ENCODE measurements around the gene ENPP3.
A peak's percentile ranks its signal among the peaks of the same experiment; 100 is the strongest.

The ENPP3 gene

DNA sequence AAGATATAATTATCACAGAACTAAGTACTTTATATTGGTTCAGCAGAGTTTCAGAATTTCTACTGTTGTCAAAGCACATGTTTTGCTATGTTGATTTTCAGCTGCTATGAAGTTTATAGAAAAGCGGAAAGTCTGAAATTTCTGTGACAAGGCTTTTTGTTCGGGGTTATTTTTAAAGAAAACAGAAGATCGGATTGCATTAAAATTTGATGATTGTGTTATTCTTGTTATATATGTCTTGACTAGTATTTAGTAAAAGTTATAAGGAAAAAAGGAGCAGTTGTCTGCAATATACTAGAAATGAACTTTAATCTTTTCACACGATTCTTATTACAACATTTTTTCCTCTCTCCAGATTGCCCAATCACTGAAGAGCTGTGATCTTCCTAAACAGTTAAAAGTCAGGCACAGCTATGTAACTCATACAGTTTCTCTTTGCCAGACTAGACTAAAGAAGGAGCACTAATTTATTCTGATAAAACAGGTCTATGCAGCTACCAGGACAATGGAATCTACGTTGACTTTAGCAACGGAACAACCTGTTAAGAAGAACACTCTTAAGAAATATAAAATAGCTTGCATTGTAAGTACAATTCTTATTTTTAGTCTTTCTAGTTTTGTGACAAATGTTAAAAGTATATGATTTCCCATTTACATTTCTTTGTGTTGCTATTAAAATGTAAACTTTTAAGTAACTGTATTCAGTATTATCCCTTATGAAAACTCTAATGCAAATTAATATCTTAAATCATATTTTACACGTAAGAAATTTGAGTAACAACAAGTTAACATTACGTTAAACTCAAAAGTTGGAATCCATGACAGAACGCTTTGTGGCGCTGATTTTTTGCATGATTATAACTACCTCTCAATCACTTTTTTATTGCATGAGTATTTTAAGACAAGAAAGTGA is at the start of gene ENPP3:
Gene ENPP3 (plus strand): TSS at position 423 of the 913 bp plus-strand sequence. CDS start 83 bp downstream, at position 506.
- Mint-ChIP-seq H3K27ac (peak within 1 kb of the TSS; percentile 54), H3K36me3 (ENCODE audit: low read depth) (peaks cover 18% of the 10 kb centered on the region), H3K9me3 (peaks cover 3% of the 10 kb centered on the region), H3K27me3 (ENCODE audit: low read depth) (no peaks in the 10 kb centered on the region), H3K4me1 (ENCODE audit: low read depth) (peaks cover 9% of the 10 kb centered on the region), H3K4me3 (peak within 1 kb of the TSS; percentile 66)
- no peak for DNase-seq (ENCODE audit: low spot score)

DNA sequence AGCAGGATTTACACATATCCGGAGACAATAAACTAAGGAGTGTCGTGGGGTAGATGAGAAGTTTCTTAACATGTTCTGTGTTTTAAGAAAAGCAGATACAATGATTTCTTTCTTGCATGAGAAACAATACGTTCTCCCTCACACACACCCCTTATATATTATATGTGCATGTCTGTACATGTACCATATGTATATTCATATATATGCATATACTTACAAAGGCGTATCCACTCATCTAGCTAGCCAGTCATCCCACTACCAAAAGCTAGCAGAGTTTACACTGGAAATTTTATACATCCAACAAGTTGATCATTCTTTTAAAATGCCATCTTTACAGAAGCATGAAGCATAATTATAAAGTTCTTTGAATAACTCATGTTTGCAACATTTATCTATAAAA is 49.2 kb upstream of the ENPP3 start:
- no peaks in the 10 kb centered on the region for H3K27me3 Mint-ChIP-seq (ENCODE audit: low read depth)
- no peak for DNase-seq (ENCODE audit: low spot score)
- H3K4me3 Mint-ChIP-seq, result no peak overlapping the region
- peaks cover 47% of the 10 kb centered on the region for H3K36me3 Mint-ChIP-seq (ENCODE audit: low read depth)
- no peaks in the 10 kb centered on the region for H3K9me3 Mint-ChIP-seq
- H3K4me1 Mint-ChIP-seq (ENCODE audit: low read depth), result no peaks in the 10 kb centered on the region
- no peak overlapping the region for H3K27ac Mint-ChIP-seq

DNA sequence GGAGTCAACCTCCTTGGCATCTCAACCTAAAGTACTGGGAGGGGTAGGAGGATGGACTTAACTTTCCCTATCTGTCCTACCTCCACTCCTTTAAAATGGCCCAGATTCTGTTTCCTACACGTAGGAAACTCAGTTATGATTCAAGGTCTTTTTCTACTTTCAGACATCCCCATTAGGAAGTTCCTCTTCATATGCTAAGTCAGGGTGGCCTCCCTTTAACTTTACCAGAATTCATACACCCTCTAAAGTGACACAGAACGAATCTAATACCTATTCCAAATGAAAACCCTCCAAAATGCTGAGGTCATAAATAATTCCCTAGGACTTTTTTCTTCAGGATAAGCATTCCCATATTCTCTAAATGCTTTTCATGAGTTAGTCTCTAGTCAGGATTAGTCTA is 48.5 kb upstream of the ENPP3 start:
- peaks cover 50% of the 10 kb centered on the region for H3K36me3 Mint-ChIP-seq (ENCODE audit: low read depth)
- no peaks in the 10 kb centered on the region for H3K9me3 Mint-ChIP-seq
- no peak overlapping the region for H3K27ac Mint-ChIP-seq
- no peaks in the 10 kb centered on the region for H3K27me3 Mint-ChIP-seq (ENCODE audit: low read depth)
- H3K4me1 Mint-ChIP-seq (ENCODE audit: low read depth), result no peaks in the 10 kb centered on the region
- DNase-seq (ENCODE audit: low spot score), result no peak
- no peak overlapping the region for H3K4me3 Mint-ChIP-seq

DNA sequence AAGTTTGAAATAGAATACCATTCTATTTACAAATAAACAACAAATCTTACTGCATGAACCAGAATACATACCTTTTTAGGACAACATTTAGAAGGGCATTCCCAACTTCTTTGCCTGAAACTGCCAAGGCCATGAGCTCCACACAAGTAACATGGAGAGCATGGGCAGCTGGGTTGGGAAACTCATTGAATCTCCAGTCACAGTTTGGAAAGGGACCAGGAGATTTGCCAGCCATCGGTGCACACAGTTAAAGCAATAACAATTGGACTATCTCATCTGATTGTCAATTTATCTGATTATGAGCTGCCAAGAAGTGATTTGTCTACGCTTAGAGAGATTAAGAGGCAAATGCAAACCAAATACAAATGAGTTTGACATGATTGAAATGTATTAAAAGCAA is 44.2 kb upstream of the ENPP3 start:
- H3K36me3 Mint-ChIP-seq (ENCODE audit: low read depth), result peaks cover 62% of the 10 kb centered on the region
- DNase-seq (ENCODE audit: low spot score), result no peak
- no peaks in the 10 kb centered on the region for H3K27me3 Mint-ChIP-seq (ENCODE audit: low read depth)
- no peak overlapping the region for H3K4me3 Mint-ChIP-seq
- no peaks in the 10 kb centered on the region for H3K4me1 Mint-ChIP-seq (ENCODE audit: low read depth)
- H3K9me3 Mint-ChIP-seq, result no peaks in the 10 kb centered on the region
- H3K27ac Mint-ChIP-seq, result no peak overlapping the region

DNA sequence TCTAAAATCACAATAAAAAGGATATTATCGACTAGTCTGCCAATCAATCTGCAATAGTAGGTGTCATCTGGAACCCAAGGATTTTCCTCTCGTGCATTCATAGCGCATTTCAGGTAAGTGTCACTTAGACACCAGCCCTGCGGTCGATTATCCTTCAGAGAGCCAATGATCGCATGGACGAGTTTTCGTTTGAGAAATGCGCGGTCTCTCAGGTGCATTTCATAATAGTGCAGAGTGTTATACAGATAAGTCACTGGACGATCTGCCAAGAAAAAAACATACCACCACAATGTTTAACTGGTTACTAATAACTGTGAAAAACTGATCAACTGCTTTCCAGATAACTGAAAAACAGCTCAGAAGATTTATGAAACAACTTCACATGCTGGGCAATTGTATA is 43.0 kb upstream of the ENPP3 start:
- Mint-ChIP-seq H3K4me3 (no peak overlapping the region), H3K4me1 (ENCODE audit: low read depth) (no peaks in the 10 kb centered on the region), H3K27me3 (ENCODE audit: low read depth) (no peaks in the 10 kb centered on the region), H3K27ac (no peak overlapping the region), H3K9me3 (no peaks in the 10 kb centered on the region), H3K36me3 (ENCODE audit: low read depth) (peaks cover 59% of the 10 kb centered on the region)
- DNase-seq (ENCODE audit: low spot score), result no peak

DNA sequence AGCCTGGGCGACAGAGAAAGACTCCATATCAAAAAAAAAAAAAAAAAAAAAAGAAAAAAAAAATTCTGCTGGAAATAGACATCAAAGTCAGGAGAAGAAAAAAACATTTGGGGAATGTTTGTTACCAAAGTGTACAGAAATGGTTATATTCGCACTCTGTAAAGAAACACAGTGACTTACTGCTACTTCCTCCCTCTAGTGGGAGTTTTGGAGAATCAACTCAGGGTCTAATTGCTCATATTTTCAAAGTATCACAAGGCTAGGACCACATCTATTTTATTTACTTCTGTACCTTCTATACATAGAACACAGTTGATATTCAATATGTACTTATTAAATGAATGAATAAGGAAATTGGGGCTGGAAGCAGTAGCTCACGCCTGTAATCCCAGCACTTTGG is 39.7 kb upstream of the ENPP3 start:
- no peak for DNase-seq (ENCODE audit: low spot score)
- H3K9me3 Mint-ChIP-seq, result no peaks in the 10 kb centered on the region
- no peaks in the 10 kb centered on the region for H3K4me1 Mint-ChIP-seq (ENCODE audit: low read depth)
- H3K36me3 Mint-ChIP-seq (ENCODE audit: low read depth), result peaks cover 56% of the 10 kb centered on the region
- no peaks in the 10 kb centered on the region for H3K27me3 Mint-ChIP-seq (ENCODE audit: low read depth)
- no peak overlapping the region for H3K27ac Mint-ChIP-seq
- no peak overlapping the region for H3K4me3 Mint-ChIP-seq

DNA sequence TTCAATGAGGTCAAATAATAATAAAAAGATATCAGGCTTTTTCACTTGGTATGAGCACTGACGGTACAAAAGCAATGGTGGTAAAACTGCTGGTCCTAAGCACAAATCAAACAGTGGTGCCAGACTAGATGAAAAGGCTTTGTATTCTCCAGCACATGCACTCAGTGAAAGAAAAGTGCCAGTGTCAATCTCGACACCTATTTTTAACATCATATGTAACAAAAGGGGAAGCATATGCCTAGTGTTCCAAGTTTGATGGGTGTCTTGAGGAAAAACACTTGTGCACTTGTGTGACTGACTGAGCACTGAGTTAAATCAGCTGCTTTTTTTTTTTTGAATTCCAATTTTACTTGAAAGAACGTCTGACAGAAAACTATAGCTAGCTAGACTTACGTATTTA is 36.4 kb upstream of the ENPP3 start:
- no peak overlapping the region for H3K27ac Mint-ChIP-seq
- DNase-seq (ENCODE audit: low spot score), result no peak
- H3K9me3 Mint-ChIP-seq, result no peaks in the 10 kb centered on the region
- no peaks in the 10 kb centered on the region for H3K27me3 Mint-ChIP-seq (ENCODE audit: low read depth)
- H3K36me3 Mint-ChIP-seq (ENCODE audit: low read depth), result peaks cover 48% of the 10 kb centered on the region
- no peak overlapping the region for H3K4me3 Mint-ChIP-seq
- H3K4me1 Mint-ChIP-seq (ENCODE audit: low read depth), result no peaks in the 10 kb centered on the region

DNA sequence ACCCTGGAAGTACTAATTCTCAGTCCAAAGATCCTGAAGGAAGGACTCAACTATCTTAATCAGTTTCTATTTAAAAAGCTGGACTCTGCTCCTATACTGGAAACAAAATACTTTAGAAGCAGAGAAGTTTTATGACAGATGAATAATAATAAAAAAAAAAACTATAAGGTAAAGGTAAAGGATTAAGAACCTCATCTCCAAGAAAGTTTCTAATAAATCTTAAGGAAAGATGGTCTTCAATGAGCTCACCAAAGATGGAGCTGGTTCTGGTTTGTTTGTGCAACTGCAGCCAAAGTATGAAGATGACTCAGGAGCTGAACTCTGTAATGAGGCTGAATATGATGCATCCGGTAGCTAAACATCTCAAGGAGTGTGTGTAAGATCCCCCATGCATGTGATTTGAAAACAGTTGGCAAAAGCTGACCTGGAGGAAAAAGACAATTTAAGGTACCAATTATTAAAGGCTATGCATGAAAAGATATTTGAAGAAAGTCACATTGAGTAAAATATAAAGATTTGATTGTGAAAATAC is 34.3 kb upstream of the ENPP3 start:
- H3K27ac Mint-ChIP-seq, result no peak overlapping the region
- no peak for DNase-seq (ENCODE audit: low spot score)
- H3K4me1 Mint-ChIP-seq (ENCODE audit: low read depth), result peaks cover 1% of the 10 kb centered on the region
- no peaks in the 10 kb centered on the region for H3K27me3 Mint-ChIP-seq (ENCODE audit: low read depth)
- H3K4me3 Mint-ChIP-seq, result no peak overlapping the region
- H3K9me3 Mint-ChIP-seq, result no peaks in the 10 kb centered on the region
- H3K36me3 Mint-ChIP-seq (ENCODE audit: low read depth), result peaks cover 44% of the 10 kb centered on the region

DNA sequence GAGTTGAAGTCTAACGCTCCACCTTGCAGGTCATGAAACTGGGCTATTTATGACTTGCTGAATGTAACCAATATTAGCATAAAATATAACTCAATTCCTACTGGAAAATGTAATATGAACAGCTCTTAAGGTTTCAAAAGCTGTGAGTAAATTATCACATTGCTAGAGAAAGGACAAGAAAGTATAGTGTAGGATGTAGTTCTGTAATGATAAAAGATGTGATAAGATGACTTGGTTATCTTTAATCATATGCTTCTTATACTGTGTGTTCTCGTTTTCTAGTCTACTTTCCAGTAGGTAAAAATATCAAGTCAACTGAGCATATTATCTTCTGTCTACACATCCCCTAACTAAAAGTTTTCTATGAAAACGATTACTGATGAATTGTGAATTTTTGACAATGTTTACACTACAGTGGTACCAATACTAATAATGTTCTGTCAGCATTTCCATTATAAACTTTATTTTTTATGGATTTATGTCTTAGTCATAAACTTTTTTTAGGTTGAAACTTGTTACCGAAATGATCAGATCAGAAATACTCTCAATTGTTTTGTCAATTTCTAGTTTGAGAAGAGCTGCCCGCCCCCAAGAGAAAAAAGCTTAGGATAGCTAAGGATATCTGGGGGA is 23.7 kb upstream of the ENPP3 start:
- H3K36me3 Mint-ChIP-seq (ENCODE audit: low read depth), result peaks cover 50% of the 10 kb centered on the region
- no peaks in the 10 kb centered on the region for H3K9me3 Mint-ChIP-seq
- H3K27ac Mint-ChIP-seq, result no peak overlapping the region
- no peaks in the 10 kb centered on the region for H3K27me3 Mint-ChIP-seq (ENCODE audit: low read depth)
- no peak overlapping the region for H3K4me3 Mint-ChIP-seq
- no peak for DNase-seq (ENCODE audit: low spot score)
- peaks cover 7% of the 10 kb centered on the region for H3K4me1 Mint-ChIP-seq (ENCODE audit: low read depth)

DNA sequence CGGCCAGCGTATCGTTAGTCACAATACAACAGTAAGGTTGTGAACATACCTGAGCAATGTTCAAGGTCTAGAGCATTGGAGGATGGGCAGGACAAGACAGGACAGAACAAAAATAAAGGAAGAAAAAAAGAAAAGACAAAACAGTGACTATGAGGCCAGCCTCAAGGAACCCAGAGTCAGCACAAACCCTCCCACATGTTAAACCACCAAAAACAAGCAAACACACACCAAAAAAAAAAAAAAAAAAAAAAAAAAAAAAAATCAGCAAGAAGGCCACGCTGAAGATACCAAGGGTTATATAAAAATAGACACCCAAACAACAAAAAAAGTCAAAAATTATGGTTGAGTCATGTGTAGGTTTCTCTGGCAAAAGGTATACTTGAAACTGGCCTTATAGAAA is 21.8 kb upstream of the ENPP3 start:
- peak overlapping the region; percentile 16 for H3K27ac Mint-ChIP-seq
- no peaks in the 10 kb centered on the region for H3K9me3 Mint-ChIP-seq
- DNase-seq (ENCODE audit: low spot score), result no peak
- H3K4me3 Mint-ChIP-seq, result no peak overlapping the region
- H3K4me1 Mint-ChIP-seq (ENCODE audit: low read depth), result peaks cover 7% of the 10 kb centered on the region
- peaks cover 46% of the 10 kb centered on the region for H3K36me3 Mint-ChIP-seq (ENCODE audit: low read depth)
- H3K27me3 Mint-ChIP-seq (ENCODE audit: low read depth), result no peaks in the 10 kb centered on the region

DNA sequence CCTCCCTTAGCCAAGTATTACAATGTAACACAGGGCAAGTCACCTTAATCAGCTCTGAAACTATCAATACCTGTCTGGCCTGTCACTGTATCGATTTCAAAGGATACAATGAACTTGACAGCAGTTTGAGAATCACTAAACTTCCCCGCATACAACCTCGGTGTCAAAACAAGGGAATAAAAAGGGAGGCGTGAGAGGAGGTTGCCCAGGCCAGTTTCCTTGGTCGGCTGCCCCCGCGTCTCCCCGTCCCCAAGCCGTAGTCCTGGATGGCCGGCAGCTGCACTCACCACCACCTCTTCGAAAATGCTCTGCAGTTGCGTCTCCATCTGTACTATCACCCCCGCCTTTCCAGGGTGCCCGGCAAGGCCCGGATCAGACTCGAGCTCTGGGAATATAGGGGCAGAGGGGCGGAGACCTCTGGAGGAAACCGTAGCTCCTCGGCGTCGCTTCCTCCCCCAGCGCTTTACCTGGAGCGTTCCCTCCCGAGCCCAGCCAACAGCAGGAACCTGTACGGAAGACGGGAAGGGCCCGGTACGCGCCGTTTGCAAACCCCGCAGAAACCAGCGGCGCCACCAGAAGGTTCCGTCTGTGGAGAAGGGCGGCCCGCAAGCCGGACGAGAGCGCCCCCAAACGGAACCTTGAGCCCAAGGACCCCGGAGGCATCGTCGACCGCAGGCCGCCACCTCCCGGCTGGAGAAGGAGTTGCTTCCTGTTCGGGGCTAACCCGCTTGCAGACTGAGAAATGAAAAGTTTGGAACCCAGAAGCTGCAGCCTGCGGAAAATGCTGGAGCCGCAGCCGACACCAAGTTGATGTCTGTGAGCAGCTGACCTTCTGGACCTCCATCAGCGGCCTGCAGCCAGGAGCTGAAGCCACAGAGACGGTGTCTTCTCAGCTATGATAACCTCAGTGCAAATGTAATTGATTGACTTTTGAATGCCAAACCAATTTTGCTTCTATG is 9.1 kb upstream of the ENPP3 start, which contains the start of gene MED23:
Gene MED23 (minus strand): TSS at position 519 of the 959 bp plus-strand sequence. CDS start 193 bp downstream, at position 326.
- H3K9me3 Mint-ChIP-seq, result no peaks in the 10 kb centered on the region
- DNase-seq (ENCODE audit: low spot score), result peak; percentile 93
- peaks cover 19% of the 10 kb centered on the region for H3K36me3 Mint-ChIP-seq (ENCODE audit: low read depth)
- H3K4me3 Mint-ChIP-seq, result peak within 1 kb of the TSS; percentile 92
- H3K27ac Mint-ChIP-seq, result peak within 1 kb of the TSS; percentile 93
- H3K27me3 Mint-ChIP-seq (ENCODE audit: low read depth), result peaks cover 2% of the 10 kb centered on the region
- H3K4me1 Mint-ChIP-seq (ENCODE audit: low read depth), result peaks cover 22% of the 10 kb centered on the region

DNA sequence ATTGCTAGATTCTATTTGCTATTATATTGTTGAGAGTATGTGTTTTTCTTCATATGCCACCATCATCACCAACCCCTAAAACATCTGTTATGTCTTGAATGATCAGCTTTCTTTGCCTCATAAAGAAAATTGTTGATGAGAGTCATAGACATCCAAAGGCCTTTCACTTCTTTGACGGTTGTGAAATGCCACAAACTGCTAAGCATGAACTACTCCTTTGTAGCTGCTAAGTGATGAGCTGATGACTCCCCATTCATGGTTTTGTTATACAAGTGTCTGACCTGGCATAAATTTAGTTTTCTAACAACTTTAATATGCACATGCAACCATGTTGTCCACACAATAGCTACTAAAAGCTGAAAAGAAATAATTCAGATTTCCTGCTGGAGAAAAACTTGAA is 8.4 kb upstream of the ENPP3 start:
- Mint-ChIP-seq H3K27me3 (ENCODE audit: low read depth) (peaks cover 2% of the 10 kb centered on the region), H3K36me3 (ENCODE audit: low read depth) (peaks cover 16% of the 10 kb centered on the region), H3K27ac (peak overlapping the region; percentile 93), H3K4me3 (peak overlapping the region; percentile 92), H3K4me1 (ENCODE audit: low read depth) (peaks cover 22% of the 10 kb centered on the region), H3K9me3 (no peaks in the 10 kb centered on the region)
- DNase-seq (ENCODE audit: low spot score), result no peak

DNA sequence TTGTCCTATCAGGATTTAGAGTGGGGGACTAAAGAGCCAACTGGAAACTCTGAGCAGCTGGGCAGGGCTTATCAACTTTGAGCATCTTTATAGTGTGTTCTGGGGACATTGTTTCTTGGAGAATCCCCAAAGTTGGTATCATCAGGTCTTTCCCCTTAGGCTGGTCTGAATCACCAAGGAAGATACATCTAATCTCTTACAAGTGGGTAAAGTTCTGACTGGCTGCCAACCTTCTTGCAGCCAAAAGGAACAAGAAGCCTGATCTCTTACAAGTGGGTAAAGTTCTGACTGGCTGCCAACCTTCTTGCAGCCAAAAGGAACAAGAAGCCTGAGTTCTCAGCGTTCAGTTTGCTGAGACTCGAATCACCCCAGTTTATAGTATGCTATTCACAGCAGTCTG is 7.5 kb upstream of the ENPP3 start:
- Mint-ChIP-seq H3K36me3 (ENCODE audit: low read depth) (peaks cover 12% of the 10 kb centered on the region), H3K9me3 (no peaks in the 10 kb centered on the region), H3K4me1 (ENCODE audit: low read depth) (peaks cover 22% of the 10 kb centered on the region), H3K27me3 (ENCODE audit: low read depth) (peaks cover 2% of the 10 kb centered on the region), H3K27ac (peak overlapping the region; percentile 93), H3K4me3 (peak overlapping the region; percentile 92)
- DNase-seq (ENCODE audit: low spot score), result peak; percentile 42
